ENCODE data around the gene KAZN.

DNA sequence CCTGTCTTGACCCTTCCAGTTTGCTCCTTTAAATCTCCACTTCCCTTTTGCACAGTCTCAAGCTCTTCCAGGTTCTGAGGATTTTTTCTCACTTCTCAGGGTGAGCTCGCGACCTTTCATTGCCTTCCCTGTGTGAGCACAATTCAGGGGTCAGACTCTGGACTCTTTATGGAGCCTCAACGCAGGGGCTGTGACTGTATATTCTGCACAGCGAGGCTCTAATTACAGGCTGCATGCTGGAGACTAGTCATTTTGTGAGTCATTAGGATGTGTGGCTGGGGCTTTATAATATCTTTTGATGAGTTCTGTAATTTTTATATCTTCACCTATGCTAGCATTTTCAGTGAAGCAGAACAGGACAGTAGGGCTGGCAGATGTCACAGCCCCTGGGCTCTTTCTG, 270.7 kb downstream of the KAZN start:
- no peak for TF ChIP-seq POLR2A (IDR thresholded peaks at IDR 0.05)
- TF ChIP-seq, protein P1, sequence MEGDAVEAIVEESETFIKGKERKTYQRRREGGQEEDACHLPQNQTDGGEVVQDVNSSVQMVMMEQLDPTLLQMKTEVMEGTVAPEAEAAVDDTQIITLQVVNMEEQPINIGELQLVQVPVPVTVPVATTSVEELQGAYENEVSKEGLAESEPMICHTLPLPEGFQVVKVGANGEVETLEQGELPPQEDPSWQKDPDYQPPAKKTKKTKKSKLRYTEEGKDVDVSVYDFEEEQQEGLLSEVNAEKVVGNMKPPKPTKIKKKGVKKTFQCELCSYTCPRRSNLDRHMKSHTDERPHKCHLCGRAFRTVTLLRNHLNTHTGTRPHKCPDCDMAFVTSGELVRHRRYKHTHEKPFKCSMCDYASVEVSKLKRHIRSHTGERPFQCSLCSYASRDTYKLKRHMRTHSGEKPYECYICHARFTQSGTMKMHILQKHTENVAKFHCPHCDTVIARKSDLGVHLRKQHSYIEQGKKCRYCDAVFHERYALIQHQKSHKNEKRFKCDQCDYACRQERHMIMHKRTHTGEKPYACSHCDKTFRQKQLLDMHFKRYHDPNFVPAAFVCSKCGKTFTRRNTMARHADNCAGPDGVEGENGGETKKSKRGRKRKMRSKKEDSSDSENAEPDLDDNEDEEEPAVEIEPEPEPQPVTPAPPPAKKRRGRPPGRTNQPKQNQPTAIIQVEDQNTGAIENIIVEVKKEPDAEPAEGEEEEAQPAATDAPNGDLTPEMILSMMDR (IDR thresholded peaks at IDR 0.05) = no peak

All from body of pancreas (tissue), 4 donors.